Measurements from ENCODE around the gene AANAT. TPM values are rescaled to one million over a fixed set of nuclear protein-coding genes. Genes with fewer than 3 reads are reported as not detected.

AANAT gene
- total and polyA plus RNA-seq, 4 donors, result not detected

- no peak for TF ChIP-seq HNF4G (IDR thresholded peaks at IDR 0.05)
- no peak for TF ChIP-seq NR2F2 (IDR thresholded peaks at IDR 0.05)
- no peak for TF ChIP-seq SP1 (IDR thresholded peaks at IDR 0.05)
- no peak for TF ChIP-seq RXRA (IDR thresholded peaks at IDR 0.05)
- no peak for TF ChIP-seq JUND (IDR thresholded peaks at IDR 0.05)
These were observed 32.5 kb upstream of the AANAT start (continued) for GRCh38 chr17:76434870-76435269.

GRCh38 chr17:76435751-76436150, 31.7 kb upstream of the AANAT start:
- 98% methylated on average over 11 of the region's 11 CpGs for WGBS
- TF ChIP-seq EGR1 (IDR thresholded peaks at IDR 0.05; ENCODE audit: low read depth in 2 of 2), result no peak
- TF ChIP-seq HNF4G (IDR thresholded peaks at IDR 0.05), result no peak
- TF ChIP-seq TAF1 (conservative IDR thresholded peaks at IDR 0.05), result no peak
- no peak for TF ChIP-seq NR2F2 (IDR thresholded peaks at IDR 0.05)
- TF ChIP-seq YY1 (IDR thresholded peaks at IDR 0.05), result no peak
- TF ChIP-seq ZBTB33 (IDR thresholded peaks at IDR 0.05), result no peak
- TF ChIP-seq HNF4A (conservative IDR thresholded peaks at IDR 0.05), result no peak
- TF ChIP-seq MAX (IDR thresholded peaks at IDR 0.05), result no peak
- TF ChIP-seq FOXA2 (IDR thresholded peaks at IDR 0.05), result no peak
- no peak for TF ChIP-seq CTCF (IDR thresholded peaks at IDR 0.05; ENCODE audit: low read depth, low read length, missing input control)
- TF ChIP-seq RAD21 (IDR thresholded peaks at IDR 0.05), result no peak
- no peak for TF ChIP-seq GABPA (IDR thresholded peaks at IDR 0.05 in 1 of 2, conservative IDR thresholded peaks at IDR 0.05 in 1 of 2)
- TF ChIP-seq RXRA (IDR thresholded peaks at IDR 0.05), result no peak
- no peak for TF ChIP-seq JUND (IDR thresholded peaks at IDR 0.05)
- TF ChIP-seq ATF3 (IDR thresholded peaks at IDR 0.05), result no peak
- TF ChIP-seq FOXA1 (IDR thresholded peaks at IDR 0.05), result no peak
- no peak for TF ChIP-seq REST (IDR thresholded peaks at IDR 0.05)
- no peak for TF ChIP-seq SP1 (IDR thresholded peaks at IDR 0.05)
- Histone ChIP-seq H3K27me3 (ENCODE audit: control insufficient read depth in 4 of 4, insufficient read depth in 4 of 4, low read length in 3 of 4) (no peaks in the 10 kb centered on the region), H3K27ac (ENCODE audit: low read depth in 1 of 2, low read length in 2 of 2) (no peak overlapping the region), H3K36me3 (ENCODE audit: control insufficient read depth in 4 of 4, insufficient read depth in 3 of 4, low read depth in 1 of 4, low read length in 3 of 4) (peaks cover 0 to 2% (median 0%) of the 10 kb centered on the region in 4 donors), H3K4me1 (ENCODE audit: control insufficient read depth in 4 of 4, insufficient read depth in 4 of 4, low read length in 3 of 4) (no peaks in the 10 kb centered on the region), H3K4me3 (ENCODE audit: low read depth in 1 of 3, low read length in 3 of 3) (no peak overlapping the region), H3K9me3 (ENCODE audit: control insufficient read depth in 4 of 4, low read length in 3 of 4) (no peaks in the 10 kb centered on the region), H3K9ac (ENCODE audit: low read depth in 1 of 2, low read length in 2 of 2) (no peak overlapping the region)
- no peak for DNase-seq (ENCODE audit: low spot score)

Data from liver (tissue), 9 donors.